A549 (cell line): Measurements from ENCODE around the gene SP100. TPM values are rescaled to one million over a fixed set of nuclear protein-coding genes. Genes with fewer than 3 reads are reported as not detected.
A peak's percentile ranks its signal among the peaks of the same experiment; 100 is the strongest.

ENCODE experiments used
- ATAC-seq, 2 experiments: fragments of 200-7000 bp in 1 of 2; fragments of >200 bp in 1 of 2; cut with Nextera tagmentation in 1 of 2; cut with Tn5 transposase in 1 of 2; 3 replicates each; pipeline versions ENCODE4 v1.8.0 to v1.9.1; 2018 to 2020; ENCODE audit warnings: mild to moderate bottlenecking in 1 of 2, moderate library complexity in 1 of 2
- CTCF ChIA-PET: fragments of 300-600 bp; sonication (Branson Sonifier 250); formaldehyde crosslinking; extraction: SDS; loops from one replicate; lab custom pipeline; 2021; ENCODE audit warnings: antibody characterized with exemption, inconsistent platforms; lab: Yijun Ruan, JAX
- POLR2A ChIA-PET: fragments of 350-600 bp; formaldehyde crosslinking; extraction: SDS; loops from one replicate; lab custom pipeline; 2021; ENCODE audit warnings: antibody characterized with exemption, inconsistent platforms; lab: Yijun Ruan, JAX
- DNase-seq, 2 experiments: peaks; one replicate each; pipeline versions ENCODE4 v3.0.0 to v3.0.0-alpha.2; 2011 to 2016; ENCODE audit warnings: low read depth in 1 of 2, low spot score in 1 of 2
- FAIRE-seq: peaks from 2 replicates; lab custom pipeline; 2011; peaks lifted over from hg19 to GRCh38; lab: Jason Lieb, UNC
- H3K27ac ChIP-seq, 2 experiments: fragments of >200 bp; sonication (Bioruptor Twin); formaldehyde crosslinking; 3 replicates each; pipeline ENCODE4 v1.5.1; 2016 to 2017
- H3K4me1 ChIP-seq: fragments of >200 bp; sonication (Bioruptor Twin); formaldehyde crosslinking; 3 replicates; pipeline ENCODE4 v1.6.1; 2016
- H3K4me2 ChIP-seq: fragments of >200 bp; sonication (Bioruptor Twin); formaldehyde crosslinking; 3 replicates; pipeline ENCODE4 v1.6.1; 2016
- H3K4me3 ChIP-seq: fragments of >200 bp; sonication (Bioruptor Twin); formaldehyde crosslinking; 3 replicates; pipeline ENCODE4 v1.5.1; 2016
- H3K9me3 ChIP-seq: fragments of >200 bp; sonication (Bioruptor Twin); formaldehyde crosslinking; 3 replicates; pipeline ENCODE4 v1.6.1; 2016
- CBX2 ChIP-seq: fragments of 200-600 bp; sonication (generic); IDR thresholded peaks from 2 replicates; pipeline ENCODE4 v1.6.1; 2016; ENCODE audit warnings: low read depth, mild to moderate bottlenecking, borderline replicate concordance
- CEBPB ChIP-seq, 2 experiments: fragments of >200 bp in 1 of 2; sonication (Bioruptor Twin) in 1 of 2; formaldehyde crosslinking in 1 of 2; IDR thresholded peaks; 2 replicates each; pipeline ENCODE4 v1.6.1; 2012 to 2016
- FOSL2 ChIP-seq, 2 experiments: fragments of 450-650 bp in 1 of 2; fragments of >200 bp in 1 of 2; sonication (Bioruptor Twin) in 1 of 2; formaldehyde crosslinking; IDR thresholded peaks; 2 replicates each; pipeline versions ENCODE4 v1.5.0 to v1.6.1; 2016 to 2020; ENCODE audit warnings: mild to moderate bottlenecking in 1 of 2, moderate library complexity in 1 of 2
- FOXS1 ChIP-seq: fragments of 250-450 bp; sonication (Bioruptor Pico); IDR thresholded peaks from 2 replicates; pipeline ENCODE4 v1.5.0; 2020; ENCODE audit warnings: mild to moderate bottlenecking, moderate library complexity
- GATA3 ChIP-seq: IDR thresholded peaks from 2 replicates; pipeline ENCODE4 v1.6.1; 2012; ENCODE audit warnings: borderline replicate concordance
- JUN ChIP-seq, 2 experiments: fragments of >200 bp; sonication (Bioruptor Twin); formaldehyde crosslinking; IDR thresholded peaks; 2 replicates in 1 of 2; 3 replicates in 1 of 2; pipeline ENCODE4 v1.6.1; 2016 to 2017
- KDM1A ChIP-seq: fragments of 200-600 bp; sonication (generic); IDR thresholded peaks from 2 replicates; pipeline ENCODE4 v1.6.1; 2016; ENCODE audit warnings: low read depth, mild to moderate bottlenecking
- MAFK ChIP-seq: fragments of 450-650 bp; IDR thresholded peaks from 2 replicates; pipeline ENCODE4 v1.6.1; 2014; ENCODE audit not compliant: partially characterized antibody
- NR3C1 ChIP-seq: fragments of >200 bp; sonication (Bioruptor Twin); formaldehyde crosslinking; IDR thresholded peaks from 3 replicates; pipeline ENCODE4 v1.6.1; 2017
- PHF8 ChIP-seq: fragments of 200-600 bp; sonication (generic); IDR thresholded peaks from 2 replicates; pipeline ENCODE4 v1.6.1; 2016; ENCODE audit warnings: low read depth, mild to moderate bottlenecking, antibody characterized with exemption, moderate library complexity, borderline replicate concordance
- POLR2A ChIP-seq: IDR thresholded peaks from 2 replicates; pipeline ENCODE4 v1.6.1; 2012; ENCODE audit warnings: mild to moderate bottlenecking, low read length
- POLR2AphosphoS2 ChIP-seq: conservative IDR thresholded peaks from 2 replicates; pipeline ENCODE4 v1.6.1; 2012; ENCODE audit warnings: low read length, improper control_type of control experiment, inconsistent platforms
- TFCP2L1 ChIP-seq: fragments of 250-450 bp; sonication (Bioruptor Pico); IDR thresholded peaks from 2 replicates; pipeline ENCODE4 v1.5.0; 2021; ENCODE audit warnings: mild to moderate bottlenecking
- TP53 ChIP-seq: fragments of 250-450 bp; sonication (Bioruptor Pico); IDR thresholded peaks from 2 replicates; pipeline ENCODE4 v1.5.0; 2021; ENCODE audit warnings: mild to moderate bottlenecking, moderate library complexity
- ZSCAN20 ChIP-seq: fragments of 250-450 bp; sonication (Bioruptor Pico); IDR thresholded peaks from 2 replicates; pipeline ENCODE4 v1.8.0; 2022; ENCODE audit warnings: mild to moderate bottlenecking, moderate library complexity
- WGBS: methylation state at CpG from one replicate; pipeline ENCODE4 v1.1.6; 2017; ENCODE audit errors: missing lambda C conversion rate; 5-methylcytosine and 5-hydroxymethylcytosine counted together
- polyA minus RNA-seq: library from RNA; depleted of rRNA, polyadenylated mRNA; stranded (reverse); fragments of >200 nt; gene quantifications from 2 replicates; pipeline ENCODE4 v1.2.3, GENCODE V29; 2011; rRNA and poly(A)+ RNA removed
- polyA plus RNA-seq, 4 experiments: library from polyadenylated mRNA; depleted of rRNA in 3 of 4; stranded (reverse); fragments of >200 nt; fragmentation: RNase III in 1 of 4; extraction: RNeasy Plus Mini Kit Qiagen cat#74134 plus additional on column Dnase treatment in 1 of 4; gene quantifications; 2 replicates in 3 of 4; 3 replicates in 1 of 4; pipeline ENCODE4 v1.2.3, GENCODE V29; 2011 to 2017
- TF ChIP-seq, protein P1 (sequence below): fragments of 450-650 bp; IDR thresholded peaks from 2 replicates; pipeline ENCODE4 v1.6.1; 2014; ENCODE audit warnings: antibody characterized with exemption
- TF ChIP-seq, protein P2 (sequence below): IDR thresholded peaks from 2 replicates; pipeline ENCODE4 v1.6.1; 2012
- TF ChIP-seq, protein P3 (sequence below): fragments of 250-450 bp; sonication (Bioruptor Pico); IDR thresholded peaks from 2 replicates; pipeline ENCODE4 v1.5.0; 2020; ENCODE audit warnings: low read depth, mild to moderate bottlenecking, moderate library complexity
- TF ChIP-seq, protein P4 (sequence below): fragments of >200 bp; sonication (Bioruptor Twin); formaldehyde crosslinking; IDR thresholded peaks from 2 replicates; pipeline ENCODE4 v1.6.1; 2016
- TF ChIP-seq, protein P5 (sequence below): fragments of 150-350 bp; IDR thresholded peaks from 2 replicates; pipeline ENCODE4 v1.6.1; 2014; ENCODE audit warnings: low read depth, mild to moderate bottlenecking, low read length

Gene SP100
- polyA plus RNA-seq (2011; rRNA removed) = 33.5 and 39.8 TPM in 2 replicates
- 9.3 and 9.8 TPM in 2 replicates for polyA plus RNA-seq (2012; cell fraction: cytosol; rRNA removed)
- 4.5 and 4.7 TPM in 2 replicates for polyA plus RNA-seq (2012; cell fraction: nucleus; rRNA removed)
- 22.4 to 25.5 TPM (median 23.7 TPM) in 3 replicates for polyA plus RNA-seq (2017; fragmentation: RNase III; extraction: RNeasy Plus Mini Kit Qiagen cat#74134 plus additional on column Dnase treatment)
- polyA minus RNA-seq = 15.4 and 20.8 TPM in 2 replicates

DNA sequence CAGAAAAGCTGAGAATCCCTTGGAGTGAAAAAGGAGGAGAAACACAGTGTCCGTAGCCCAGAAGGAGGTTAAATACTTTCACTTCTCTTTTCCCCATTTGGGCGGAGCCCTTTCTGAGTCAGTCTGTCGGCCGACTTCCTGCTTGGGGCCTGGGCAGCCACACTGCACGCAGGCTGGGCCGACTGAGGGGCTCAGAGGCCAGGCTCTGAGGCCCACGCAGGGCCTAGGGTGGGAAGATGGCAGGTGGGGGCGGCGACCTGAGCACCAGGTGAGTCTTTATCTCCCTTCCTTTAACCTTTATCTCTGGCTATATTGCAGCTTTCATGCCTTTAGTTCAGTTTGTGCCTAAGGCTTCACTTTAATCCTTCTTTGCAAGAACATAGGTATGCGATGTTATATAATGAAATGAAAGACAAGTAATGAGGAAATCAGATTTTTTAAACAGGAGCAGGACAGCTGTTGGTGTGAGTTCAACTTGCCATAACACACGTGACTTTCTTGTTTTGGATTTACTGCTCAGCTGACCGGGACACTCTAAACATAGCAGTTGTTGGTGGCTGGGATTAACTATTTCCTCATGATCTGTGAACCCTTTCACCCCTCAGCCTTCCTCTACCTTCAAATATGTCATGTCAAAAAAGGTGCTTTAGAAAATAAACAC lies at the start of gene SP100:
Gene SP100, plus strand, starts transcription at position 141 of the 661 bp plus-strand sequence. Its CDS starts 96 bp downstream, at position 237.
- peak within 1 kb of the TSS; percentile 87 to 94 for H3K27ac ChIP-seq
- POLR2A ChIA-PET = no interaction called here
- H3K9me3 ChIP-seq = no peaks in the 10 kb centered on the region
- ATAC-seq (peak; percentile 78 to 81), DNase-seq (peak; percentile 47 to 69), FAIRE-seq (no peak)
- WGBS = 2% methylated on average over 12 of the region's 12 CpGs
- CTCF ChIA-PET = interaction anchor here (2.1 kb wide), 1 partner anchor 349 kb away, joined by 5 read pairs; no protein-coding TSS in a partner anchor
- peak within 1 kb of the TSS; percentile 94 for H3K4me2 ChIP-seq
- peaks cover 24% of the 10 kb centered on the region; the same call in 2 of the 3 replicates for H3K4me1 ChIP-seq
- no peak for TF ChIP-seq FOSL2 (IDR thresholded peaks at IDR 0.05)
- TF ChIP-seq FOSL2 (CRISPR knock-in tag; IDR thresholded peaks at IDR 0.05) = peak; percentile 52
- TF ChIP-seq, protein P1, sequence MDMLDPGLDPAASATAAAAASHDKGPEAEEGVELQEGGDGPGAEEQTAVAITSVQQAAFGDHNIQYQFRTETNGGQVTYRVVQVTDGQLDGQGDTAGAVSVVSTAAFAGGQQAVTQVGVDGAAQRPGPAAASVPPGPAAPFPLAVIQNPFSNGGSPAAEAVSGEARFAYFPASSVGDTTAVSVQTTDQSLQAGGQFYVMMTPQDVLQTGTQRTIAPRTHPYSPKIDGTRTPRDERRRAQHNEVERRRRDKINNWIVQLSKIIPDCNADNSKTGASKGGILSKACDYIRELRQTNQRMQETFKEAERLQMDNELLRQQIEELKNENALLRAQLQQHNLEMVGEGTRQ = peak; percentile 89
- no peak for TF ChIP-seq CEBPB (IDR thresholded peaks at IDR 0.05)
- TF ChIP-seq, protein P2, sequence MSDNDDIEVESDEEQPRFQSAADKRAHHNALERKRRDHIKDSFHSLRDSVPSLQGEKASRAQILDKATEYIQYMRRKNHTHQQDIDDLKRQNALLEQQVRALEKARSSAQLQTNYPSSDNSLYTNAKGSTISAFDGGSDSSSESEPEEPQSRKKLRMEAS = peak; percentile 62
- TF ChIP-seq POLR2A = peak; percentile 66
- TF ChIP-seq TFCP2L1 (CRISPR knock-in tag) = no peak
- TF ChIP-seq PHF8 = peak; percentile 62
- TF ChIP-seq, protein P3, sequence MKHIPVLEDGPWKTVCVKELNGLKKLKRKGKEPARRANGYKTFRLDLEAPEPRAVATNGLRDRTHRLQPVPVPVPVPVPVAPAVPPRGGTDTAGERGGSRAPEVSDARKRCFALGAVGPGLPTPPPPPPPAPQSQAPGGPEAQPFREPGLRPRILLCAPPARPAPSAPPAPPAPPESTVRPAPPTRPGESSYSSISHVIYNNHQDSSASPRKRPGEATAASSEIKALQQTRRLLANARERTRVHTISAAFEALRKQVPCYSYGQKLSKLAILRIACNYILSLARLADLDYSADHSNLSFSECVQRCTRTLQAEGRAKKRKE = 0 out of 2 replicates have a peak, but pooled peaks have one; percentile 17
- peak within 1 kb of the TSS; percentile 54 for H3K4me3 ChIP-seq

DNA sequence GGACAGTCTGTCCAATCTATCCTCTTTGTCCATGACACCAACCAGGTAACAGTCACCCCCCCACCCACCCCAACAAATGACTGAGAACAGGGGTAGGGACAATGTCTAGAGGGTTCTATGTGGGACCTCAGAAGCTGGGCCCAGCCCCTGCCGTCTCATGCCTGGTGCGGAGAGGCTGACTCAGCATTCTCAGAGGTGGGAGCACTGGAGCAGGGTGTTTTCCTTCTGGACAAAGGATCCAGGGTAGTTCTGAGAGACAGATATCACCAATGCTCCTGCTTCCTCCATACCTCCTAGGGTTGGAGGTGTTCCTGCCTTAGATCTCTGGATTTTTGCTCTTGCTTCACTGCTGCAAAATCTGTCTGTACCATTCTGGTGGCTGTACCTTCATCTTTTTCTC lies 33.9 kb upstream of the SP100 start:
- Histone ChIP-seq H3K4me3 (no peak overlapping the region), H3K9me3 (no peaks in the 10 kb centered on the region), H3K27ac (no peak overlapping the region), H3K4me1 (no peaks in the 10 kb centered on the region), H3K4me2 (no peak overlapping the region)
- POLR2A ChIA-PET = no interaction called here
- DNase-seq (no peak), ATAC-seq (no peak), FAIRE-seq (no peak)
- CTCF ChIA-PET = no interaction called here
- TF ChIP-seq, protein P3 = no peak
- TF ChIP-seq MAFK = peak; percentile 34
- no peak for TF ChIP-seq TP53 (CRISPR knock-in tag)
- TF ChIP-seq GATA3 = no peak
- 100% methylated on average over 2 of the region's 2 CpGs for WGBS

DNA sequence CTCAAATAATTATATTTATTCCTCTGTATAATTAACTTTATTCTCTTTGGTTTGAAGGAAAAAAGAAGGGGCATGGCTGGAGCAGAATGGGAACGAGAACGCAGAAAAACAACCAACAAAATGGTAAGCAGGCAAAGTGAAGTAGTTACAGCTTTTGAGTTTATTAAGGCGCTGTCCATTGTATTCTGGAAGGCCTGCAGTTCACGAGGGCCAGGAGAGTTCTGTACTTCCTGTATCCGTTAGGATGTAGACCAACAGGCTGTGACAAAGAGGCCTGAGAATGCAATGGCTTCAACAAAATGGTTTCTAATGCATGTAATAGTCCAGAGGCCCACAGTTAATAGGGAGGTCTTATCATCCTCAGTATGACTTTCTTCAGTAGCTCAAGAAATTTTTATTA lies 32.5 kb upstream of the SP100 start:
- H3K4me1 ChIP-seq = no peaks in the 10 kb centered on the region
- no peak overlapping the region for H3K4me2 ChIP-seq
- DNase-seq = no peak
- ChIA-PET CTCF (no interaction called here), POLR2A (no interaction called here)
- WGBS = 54% methylated on average over 5 of the region's 5 CpGs
- no peak for TF ChIP-seq POLR2AphosphoS2
- TF ChIP-seq JUN (IDR thresholded peaks at IDR 0.05) = no peak
- TF ChIP-seq, protein P2 = no peak
- TF ChIP-seq CBX2 = no peak
- no peak for TF ChIP-seq KDM1A
- TF ChIP-seq, protein P4, sequence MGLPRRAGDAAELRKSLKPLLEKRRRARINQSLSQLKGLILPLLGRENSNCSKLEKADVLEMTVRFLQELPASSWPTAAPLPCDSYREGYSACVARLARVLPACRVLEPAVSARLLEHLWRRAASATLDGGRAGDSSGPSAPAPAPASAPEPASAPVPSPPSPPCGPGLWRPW = no peak
- TF ChIP-seq ZSCAN20 (CRISPR knock-in tag) = no peak
- TF ChIP-seq, protein P5, sequence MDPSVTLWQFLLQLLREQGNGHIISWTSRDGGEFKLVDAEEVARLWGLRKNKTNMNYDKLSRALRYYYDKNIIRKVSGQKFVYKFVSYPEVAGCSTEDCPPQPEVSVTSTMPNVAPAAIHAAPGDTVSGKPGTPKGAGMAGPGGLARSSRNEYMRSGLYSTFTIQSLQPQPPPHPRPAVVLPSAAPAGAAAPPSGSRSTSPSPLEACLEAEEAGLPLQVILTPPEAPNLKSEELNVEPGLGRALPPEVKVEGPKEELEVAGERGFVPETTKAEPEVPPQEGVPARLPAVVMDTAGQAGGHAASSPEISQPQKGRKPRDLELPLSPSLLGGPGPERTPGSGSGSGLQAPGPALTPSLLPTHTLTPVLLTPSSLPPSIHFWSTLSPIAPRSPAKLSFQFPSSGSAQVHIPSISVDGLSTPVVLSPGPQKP = no peak
- no peak for TF ChIP-seq FOXS1
- no peak for TF ChIP-seq NR3C1
- FAIRE-seq = no peak
- H3K9me3 ChIP-seq = no peaks in the 10 kb centered on the region
- ATAC-seq = no peak
- no peak overlapping the region for H3K27ac ChIP-seq
- H3K4me3 ChIP-seq = no peak overlapping the region
